Right atrium auricular region (tissue), 2 donors: Measurements from ENCODE around the gene HEY2. TPM values are rescaled to one million over a fixed set of nuclear protein-coding genes. Genes with fewer than 3 reads are reported as not detected.

Source experiments
- DNase-seq: peaks from one replicate; pipeline ENCODE4 v3.0.0-alpha.2; 2019; ENCODE audit warnings: low spot score
- H3K27ac ChIP-seq, 2 donors: fragments of 200-600 bp; sonication (generic); 1 replicate in 1 of 2; 2 replicates in 1 of 2; pipeline ENCODE4 v1.5.1; 2016 to 2019
- H3K27me3 ChIP-seq, 2 donors: fragments of 200-600 bp; sonication (generic); one replicate each; pipeline versions ENCODE4 v1.5.1 to v1.6.0; 2017 to 2019
- H3K36me3 ChIP-seq: fragments of 200-600 bp; sonication (generic); one replicate; pipeline ENCODE4 v1.5.1; 2016
- H3K4me1 ChIP-seq, 2 donors: fragments of 200-600 bp; sonication (generic); one replicate each; pipeline versions ENCODE4 v1.5.1 to v1.6.0; 2017 to 2019
- H3K4me3 ChIP-seq, 2 donors: fragments of 200-600 bp; sonication (generic); 1 replicate in 1 of 2; 2 replicates in 1 of 2; pipeline ENCODE4 v1.5.1; 2017 to 2019; ENCODE audit warnings: mild to moderate bottlenecking in 1 of 2, moderate library complexity in 1 of 2
- H3K9me3 ChIP-seq, 2 donors: fragments of 200-600 bp; sonication (generic); one replicate each; pipeline ENCODE4 v1.5.1; 2019
- CTCF ChIP-seq, 2 donors: fragments of 200-600 bp; sonication (generic); IDR thresholded peaks; one replicate each; pipeline ENCODE4 v1.5.1; 2019; ENCODE audit warnings: antibody characterized with exemption in 2 of 2
- total RNA-seq, 2 donors: library from RNA; depleted of rRNA; stranded (reverse); fragments of >200 nt; gene quantifications; one replicate each; pipeline ENCODE4 v1.1.0, GENCODE V29; 2016

HEY2 gene
- total RNA-seq, 2 donors from 2014 or later, result 1.8 to 2.7 TPM

- no peak for TF ChIP-seq CTCF (IDR thresholded peaks at IDR 0.05)
- Histone ChIP-seq H3K4me3 (no peak overlapping the region), H3K27ac (no peak overlapping the region), H3K27me3 (no peaks in the 10 kb centered on the region), H3K36me3 (no peaks in the 10 kb centered on the region), H3K4me1 (peaks cover 0 to 25% of the 10 kb centered on the region in 2 donors), H3K9me3 (no peaks in the 10 kb centered on the region)
- no peak for DNase-seq
These were observed 60.2 kb downstream of the HEY2 start for GRCh38 chr6:125809570-125810170.

GRCh38 chr6:125810445-125810844 is 61.0 kb downstream of the HEY2 start:
- H3K4me1 ChIP-seq, result peaks cover 0 to 30% of the 10 kb centered on the region in 2 donors
- H3K4me3 ChIP-seq, result no peak overlapping the region
- H3K27me3 ChIP-seq, result no peaks in the 10 kb centered on the region
- H3K36me3 ChIP-seq, result no peaks in the 10 kb centered on the region
- no peak for TF ChIP-seq CTCF (IDR thresholded peaks at IDR 0.05)
- DNase-seq, result no peak
- no peaks in the 10 kb centered on the region for H3K9me3 ChIP-seq
- no peak overlapping the region for H3K27ac ChIP-seq

Other genes with a start within 250 kb of the HEY2 start
- gene NCOA7, start 41.3 kb downstream of the HEY2 start, total RNA-seq, result 10 to 100 TPM; 12.2 to 12.7 TPM
- 10 to 100 TPM; 16.6 to 30.2 TPM for gene HINT3, start 207.1 kb downstream of the HEY2 start, total RNA-seq
- 10 to 100 TPM in 1 of 2 donors, 1 to 10 TPM in 1; 9.7 to 10.1 TPM for gene TRMT11, start 236.9 kb downstream of the HEY2 start, total RNA-seq